RKO (cell line): Measurements from ENCODE around the gene INHBC.
"Not testable (repeated sequence)": the region's sequence is repeated elsewhere in the genome, so short reads cannot be mapped to it uniquely, and the experiment has no call there.

Source experiments
- DNase-seq: peaks from one replicate; pipeline ENCODE4 v3.0.0-alpha.2; 2016; ENCODE audit warnings: low spot score

Gene INHBC

GRCh38 chr12:57434517-57435223 is at the start of gene INHBC:
Gene INHBC, plus strand, starts transcription at chr12:57434784. Its CDS starts 103 bp downstream, at chr12:57434887.
- DNase-seq: no peak

GRCh38 chr12:57385586-57385985 is 49.0 kb upstream of the INHBC start:
- DNase-seq: no peak

- DNase-seq: no peak
Observed at GRCh38 chr12:57386187-57386720, 48.3 kb upstream of the INHBC start.

GRCh38 chr12:57388425-57388824 is 46.2 kb upstream of the INHBC start:
- no peak for DNase-seq

GRCh38 chr12:57389033-57389432 is 45.6 kb upstream of the INHBC start:
- DNase-seq: peak; percentile 99

- no peak for DNase-seq
Observed at GRCh38 chr12:57390174-57390573, 44.4 kb upstream of the INHBC start.

GRCh38 chr12:57395121-57395520 is 39.5 kb upstream of the INHBC start:
- DNase-seq: no peak

- no peak for DNase-seq
Observed at GRCh38 chr12:57397441-57397840, 37.1 kb upstream of the INHBC start.

GRCh38 chr12:57399718-57400463 is 34.7 kb upstream of the INHBC start:
- DNase-seq: not testable (repeated sequence)

- DNase-seq: no peak
Observed at GRCh38 chr12:57401165-57401564, 33.4 kb upstream of the INHBC start.

GRCh38 chr12:57402156-57402555 is 32.4 kb upstream of the INHBC start:
- DNase-seq: not testable (repeated sequence)

GRCh38 chr12:57404966-57405640 is 29.5 kb upstream of the INHBC start:
- DNase-seq: no peak

GRCh38 chr12:57410534-57410933 is 24.1 kb upstream of the INHBC start:
- no peak for DNase-seq

- DNase-seq: not testable (repeated sequence)
Observed at GRCh38 chr12:57414160-57414559, 20.4 kb upstream of the INHBC start.

- DNase-seq: no peak
Observed at GRCh38 chr12:57415088-57415487, 19.5 kb upstream of the INHBC start.

- peak; percentile 51 for DNase-seq
Observed at GRCh38 chr12:57416039-57416996, 18.3 kb upstream of the INHBC start.

GRCh38 chr12:57418255-57418654 is 16.3 kb upstream of the INHBC start:
- DNase-seq: no peak

GRCh38 chr12:57419495-57419894 is 15.1 kb upstream of the INHBC start:
- DNase-seq: no peak

GRCh38 chr12:57420482-57420881 is 14.1 kb upstream of the INHBC start:
- DNase-seq: no peak

- not testable (repeated sequence) for DNase-seq
Observed at GRCh38 chr12:57426948-57427347, 7.6 kb upstream of the INHBC start.

GRCh38 chr12:57428965-57429364 is 5.6 kb upstream of the INHBC start:
- DNase-seq: no peak
